ENCODE results near the gene PPP6R3.

PPP6R3 gene

GRCh38 chr11:68563454-68563853 lies 102.9 kb downstream of the PPP6R3 start:
- DNase-seq (ENCODE audit: low spot score): no peak

- no peak for DNase-seq (ENCODE audit: low spot score)
Observed at GRCh38 chr11:68564261-68564660, 103.7 kb downstream of the PPP6R3 start.

GRCh38 chr11:68565768-68566167 lies 105.2 kb downstream of the PPP6R3 start:
- DNase-seq (ENCODE audit: low spot score): no peak

- no peak for DNase-seq (ENCODE audit: low spot score)
Observed at GRCh38 chr11:68567553-68567952, 107.0 kb downstream of the PPP6R3 start.

- no peak for DNase-seq (ENCODE audit: low spot score)
Observed at GRCh38 chr11:68569357-68569756, 108.8 kb downstream of the PPP6R3 start.

- DNase-seq (ENCODE audit: low spot score): no peak
Observed at GRCh38 chr11:68570691-68571090, 110.1 kb downstream of the PPP6R3 start.

- DNase-seq (ENCODE audit: low spot score): no peak
Observed at GRCh38 chr11:68574308-68574707, 113.8 kb downstream of the PPP6R3 start.

GRCh38 chr11:68575025-68575665 lies 114.6 kb downstream of the PPP6R3 start:
- DNase-seq (ENCODE audit: low spot score): no peak

GRCh38 chr11:68579455-68579854 lies 118.9 kb downstream of the PPP6R3 start:
- DNase-seq (ENCODE audit: low spot score): no peak

GRCh38 chr11:68581439-68581838 lies 120.9 kb downstream of the PPP6R3 start:
- no peak for DNase-seq (ENCODE audit: low spot score)

GRCh38 chr11:68581901-68582300 lies 121.3 kb downstream of the PPP6R3 start:
- no peak for DNase-seq (ENCODE audit: low spot score)

GRCh38 chr11:68582416-68583040 lies 122.0 kb downstream of the PPP6R3 start:
- no peak for DNase-seq (ENCODE audit: low spot score)

- DNase-seq (ENCODE audit: low spot score): no peak
Observed at GRCh38 chr11:68583041-68583446, 122.5 kb downstream of the PPP6R3 start.

- peak; percentile 20 for DNase-seq (ENCODE audit: low spot score)
Observed at GRCh38 chr11:68584097-68584496, 123.5 kb downstream of the PPP6R3 start.

- no peak for DNase-seq (ENCODE audit: low spot score)
Observed at GRCh38 chr11:68584991-68585524, 124.5 kb downstream of the PPP6R3 start.

- no peak for DNase-seq (ENCODE audit: low spot score)
Observed at GRCh38 chr11:68589547-68590216, 129.1 kb downstream of the PPP6R3 start.

GRCh38 chr11:68591719-68592118 lies 131.2 kb downstream of the PPP6R3 start:
- DNase-seq (ENCODE audit: low spot score): no peak

- no peak for DNase-seq (ENCODE audit: low spot score)
Observed at GRCh38 chr11:68593441-68593840, 132.9 kb downstream of the PPP6R3 start.

GRCh38 chr11:68594123-68594522 lies 133.6 kb downstream of the PPP6R3 start:
- DNase-seq (ENCODE audit: low spot score): no peak

- DNase-seq (ENCODE audit: low spot score): no peak
Observed at GRCh38 chr11:68596231-68596630, 135.7 kb downstream of the PPP6R3 start.

- DNase-seq (ENCODE audit: low spot score): no peak
Observed at GRCh38 chr11:68598816-68599653, 138.5 kb downstream of the PPP6R3 start.

- DNase-seq (ENCODE audit: low spot score): no peak
Observed at GRCh38 chr11:68601147-68601546, 140.6 kb downstream of the PPP6R3 start.
